ENCODE data around the gene SRGAP3.

SRGAP3 gene

DNA sequence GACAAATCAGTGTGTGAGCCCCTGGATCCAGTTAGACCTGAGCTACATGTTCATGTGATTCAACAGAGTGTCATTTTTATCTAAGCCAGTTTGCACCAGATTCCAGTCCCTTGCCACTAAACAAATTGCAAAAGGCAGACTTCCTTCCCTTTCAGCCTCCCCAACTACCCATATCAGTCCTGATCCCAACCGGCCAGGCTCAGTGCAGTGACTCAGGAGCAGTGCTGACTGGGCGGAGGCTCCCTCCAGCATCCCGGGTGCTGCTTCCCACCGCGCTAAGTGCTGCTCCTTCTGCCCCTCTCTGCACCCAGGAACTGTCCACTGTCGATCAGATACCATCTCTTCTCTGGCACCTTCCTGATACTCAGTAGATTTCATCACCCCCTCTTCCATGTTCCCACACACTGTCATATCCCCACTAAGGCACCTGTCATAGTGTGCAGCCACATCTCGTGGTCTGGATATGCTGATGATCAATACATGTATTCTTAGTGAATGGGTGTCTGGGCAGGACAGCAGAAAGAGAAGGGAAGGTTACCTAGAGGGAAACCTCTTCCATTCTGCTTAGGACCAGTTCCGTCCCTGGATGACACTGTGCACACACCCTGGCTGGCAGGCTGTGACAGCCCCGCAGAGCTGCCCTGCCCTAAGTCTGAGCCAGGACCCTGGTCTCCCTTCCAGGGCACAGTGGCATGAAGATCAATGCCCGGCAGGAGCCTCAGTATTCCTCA is 177.3 kb downstream of the SRGAP3 start:
- TF ChIP-seq, protein P1, sequence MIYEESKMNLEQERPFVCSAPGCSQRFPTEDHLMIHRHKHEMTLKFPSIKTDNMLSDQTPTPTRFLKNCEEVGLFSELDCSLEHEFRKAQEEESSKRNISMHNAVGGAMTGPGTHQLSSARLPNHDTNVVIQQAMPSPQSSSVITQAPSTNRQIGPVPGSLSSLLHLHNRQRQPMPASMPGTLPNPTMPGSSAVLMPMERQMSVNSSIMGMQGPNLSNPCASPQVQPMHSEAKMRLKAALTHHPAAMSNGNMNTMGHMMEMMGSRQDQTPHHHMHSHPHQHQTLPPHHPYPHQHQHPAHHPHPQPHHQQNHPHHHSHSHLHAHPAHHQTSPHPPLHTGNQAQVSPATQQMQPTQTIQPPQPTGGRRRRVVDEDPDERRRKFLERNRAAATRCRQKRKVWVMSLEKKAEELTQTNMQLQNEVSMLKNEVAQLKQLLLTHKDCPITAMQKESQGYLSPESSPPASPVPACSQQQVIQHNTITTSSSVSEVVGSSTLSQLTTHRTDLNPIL (CRISPR knock-in tag; IDR thresholded peaks at IDR 0.05; ENCODE audit: low read depth), result no peak
- no peak for TF ChIP-seq PPARA (CRISPR knock-in tag; IDR thresholded peaks at IDR 0.05; ENCODE audit: borderline replicate concordance)

DNA sequence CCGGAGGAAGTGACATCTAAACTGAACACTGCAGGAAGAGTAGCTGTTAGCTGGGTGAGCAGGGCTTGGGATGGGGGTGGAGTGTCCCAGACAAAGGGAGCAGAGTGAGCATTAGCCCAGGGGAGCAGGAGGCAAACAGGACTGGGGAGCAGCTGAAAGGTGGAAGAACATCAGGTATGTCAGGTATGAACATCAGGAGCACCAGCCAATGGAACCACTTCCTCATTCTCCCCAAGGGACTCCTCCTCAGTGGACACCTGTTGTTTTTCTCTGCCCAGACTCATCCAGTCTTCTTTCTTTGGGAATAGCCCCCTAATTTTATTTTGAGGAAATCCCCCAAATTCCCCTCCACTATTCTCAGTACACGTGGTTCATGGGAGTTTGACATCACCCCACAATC is 178.5 kb downstream of the SRGAP3 start:
- ATAC-seq, result no peak
- no peak for TF ChIP-seq PPARA (CRISPR knock-in tag; IDR thresholded peaks at IDR 0.05; ENCODE audit: borderline replicate concordance)
- no peak for TF ChIP-seq ZNF70 (CRISPR knock-in tag; IDR thresholded peaks at IDR 0.05)
- no peak for TF ChIP-seq CSDC2 (CRISPR knock-in tag; IDR thresholded peaks at IDR 0.05)
- TF ChIP-seq ISL1 (CRISPR knock-in tag; IDR thresholded peaks at IDR 0.05), result no peak
- TF ChIP-seq, protein P2, sequence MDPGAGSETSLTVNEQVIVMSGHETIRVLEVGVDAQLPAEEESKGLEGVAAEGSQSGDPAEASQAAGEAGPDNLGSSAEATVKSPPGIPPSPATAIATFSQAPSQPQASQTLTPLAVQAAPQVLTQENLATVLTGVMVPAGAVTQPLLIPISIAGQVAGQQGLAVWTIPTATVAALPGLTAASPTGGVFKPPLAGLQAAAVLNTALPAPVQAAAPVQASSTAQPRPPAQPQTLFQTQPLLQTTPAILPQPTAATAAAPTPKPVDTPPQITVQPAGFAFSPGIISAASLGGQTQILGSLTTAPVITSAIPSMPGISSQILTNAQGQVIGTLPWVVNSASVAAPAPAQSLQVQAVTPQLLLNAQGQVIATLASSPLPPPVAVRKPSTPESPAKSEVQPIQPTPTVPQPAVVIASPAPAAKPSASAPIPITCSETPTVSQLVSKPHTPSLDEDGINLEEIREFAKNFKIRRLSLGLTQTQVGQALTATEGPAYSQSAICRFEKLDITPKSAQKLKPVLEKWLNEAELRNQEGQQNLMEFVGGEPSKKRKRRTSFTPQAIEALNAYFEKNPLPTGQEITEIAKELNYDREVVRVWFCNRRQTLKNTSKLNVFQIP (CRISPR knock-in tag; IDR thresholded peaks at IDR 0.05; ENCODE audit: borderline replicate concordance, low read depth), result no peak
- TF ChIP-seq, protein P1 (CRISPR knock-in tag; IDR thresholded peaks at IDR 0.05; ENCODE audit: low read depth), result no peak
- no peak for TF ChIP-seq TOX (CRISPR knock-in tag; IDR thresholded peaks at IDR 0.05; ENCODE audit: borderline replicate concordance)
- TF ChIP-seq SNAI2 (CRISPR knock-in tag; IDR thresholded peaks at IDR 0.05), result no peak
- TF ChIP-seq ZFP3 (CRISPR knock-in tag; IDR thresholded peaks at IDR 0.05), result no peak
- TF ChIP-seq, protein P3, sequence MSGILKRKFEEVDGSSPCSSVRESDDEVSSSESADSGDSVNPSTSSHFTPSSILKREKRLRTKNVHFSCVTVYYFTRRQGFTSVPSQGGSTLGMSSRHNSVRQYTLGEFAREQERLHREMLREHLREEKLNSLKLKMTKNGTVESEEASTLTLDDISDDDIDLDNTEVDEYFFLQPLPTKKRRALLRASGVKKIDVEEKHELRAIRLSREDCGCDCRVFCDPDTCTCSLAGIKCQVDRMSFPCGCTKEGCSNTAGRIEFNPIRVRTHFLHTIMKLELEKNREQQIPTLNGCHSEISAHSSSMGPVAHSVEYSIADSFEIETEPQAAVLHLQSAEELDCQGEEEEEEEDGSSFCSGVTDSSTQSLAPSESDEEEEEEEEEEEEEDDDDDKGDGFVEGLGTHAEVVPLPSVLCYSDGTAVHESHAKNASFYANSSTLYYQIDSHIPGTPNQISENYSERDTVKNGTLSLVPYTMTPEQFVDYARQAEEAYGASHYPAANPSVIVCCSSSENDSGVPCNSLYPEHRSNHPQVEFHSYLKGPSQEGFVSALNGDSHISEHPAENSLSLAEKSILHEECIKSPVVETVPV (CRISPR knock-in tag; IDR thresholded peaks at IDR 0.05), result no peak
- TF ChIP-seq, protein P4, sequence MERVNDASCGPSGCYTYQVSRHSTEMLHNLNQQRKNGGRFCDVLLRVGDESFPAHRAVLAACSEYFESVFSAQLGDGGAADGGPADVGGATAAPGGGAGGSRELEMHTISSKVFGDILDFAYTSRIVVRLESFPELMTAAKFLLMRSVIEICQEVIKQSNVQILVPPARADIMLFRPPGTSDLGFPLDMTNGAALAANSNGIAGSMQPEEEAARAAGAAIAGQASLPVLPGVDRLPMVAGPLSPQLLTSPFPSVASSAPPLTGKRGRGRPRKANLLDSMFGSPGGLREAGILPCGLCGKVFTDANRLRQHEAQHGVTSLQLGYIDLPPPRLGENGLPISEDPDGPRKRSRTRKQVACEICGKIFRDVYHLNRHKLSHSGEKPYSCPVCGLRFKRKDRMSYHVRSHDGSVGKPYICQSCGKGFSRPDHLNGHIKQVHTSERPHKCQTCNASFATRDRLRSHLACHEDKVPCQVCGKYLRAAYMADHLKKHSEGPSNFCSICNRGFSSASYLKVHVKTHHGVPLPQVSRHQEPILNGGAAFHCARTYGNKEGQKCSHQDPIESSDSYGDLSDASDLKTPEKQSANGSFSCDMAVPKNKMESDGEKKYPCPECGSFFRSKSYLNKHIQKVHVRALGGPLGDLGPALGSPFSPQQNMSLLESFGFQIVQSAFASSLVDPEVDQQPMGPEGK (CRISPR knock-in tag; IDR thresholded peaks at IDR 0.05; ENCODE audit: borderline replicate concordance), result no peak
- no peak for TF ChIP-seq ARNTL (CRISPR knock-in tag; IDR thresholded peaks at IDR 0.05; ENCODE audit: borderline replicate concordance, low read depth)

More for the DNA sequence above, 177.3 kb downstream of the SRGAP3 start:
- no peak for ATAC-seq

DNA sequence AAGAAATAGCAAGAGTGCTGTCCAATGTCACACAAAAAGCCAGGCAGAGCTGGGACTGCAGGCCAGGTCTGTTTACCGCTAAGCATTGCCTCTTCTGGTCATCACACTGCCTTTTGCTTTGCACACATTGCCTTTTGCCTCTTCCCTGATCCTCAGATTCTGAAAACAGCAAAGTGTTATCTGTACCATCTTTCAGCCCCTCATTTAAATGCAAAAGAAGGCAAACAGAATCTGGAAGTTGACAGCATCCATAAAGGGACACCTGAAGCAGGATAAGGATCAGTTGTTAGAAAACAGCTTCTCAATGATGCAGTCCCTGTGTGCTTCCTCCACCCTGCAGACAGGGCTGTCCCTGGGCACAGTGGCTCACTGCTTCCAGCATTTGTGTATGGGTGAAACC is 179.5 kb downstream of the SRGAP3 start:
- no peak for TF ChIP-seq ZFP3 (CRISPR knock-in tag; IDR thresholded peaks at IDR 0.05)
- no peak for TF ChIP-seq ISL1 (CRISPR knock-in tag; IDR thresholded peaks at IDR 0.05)
- TF ChIP-seq, protein P2 (CRISPR knock-in tag; IDR thresholded peaks at IDR 0.05; ENCODE audit: borderline replicate concordance, low read depth), result no peak
- TF ChIP-seq TCF4 (CRISPR knock-in tag; IDR thresholded peaks at IDR 0.05; ENCODE audit: borderline replicate concordance), result no peak
- TF ChIP-seq ZC3H10 (CRISPR knock-in tag; IDR thresholded peaks at IDR 0.05), result no peak
- no peak for TF ChIP-seq ZNF70 (CRISPR knock-in tag; IDR thresholded peaks at IDR 0.05)
- TF ChIP-seq, protein P1 (CRISPR knock-in tag; IDR thresholded peaks at IDR 0.05; ENCODE audit: low read depth), result no peak
- TF ChIP-seq OSR1 (CRISPR knock-in tag; IDR thresholded peaks at IDR 0.05), result no peak
- no peak for TF ChIP-seq ARNTL (CRISPR knock-in tag; IDR thresholded peaks at IDR 0.05; ENCODE audit: borderline replicate concordance, low read depth)
- no peak for TF ChIP-seq ZFP30 (CRISPR knock-in tag; IDR thresholded peaks at IDR 0.05)
- no peak for TF ChIP-seq ZNF8 (CRISPR knock-in tag; IDR thresholded peaks at IDR 0.05)
- no peak for ATAC-seq
